ENCODE measurements around the gene SLC25A43.

DNA sequence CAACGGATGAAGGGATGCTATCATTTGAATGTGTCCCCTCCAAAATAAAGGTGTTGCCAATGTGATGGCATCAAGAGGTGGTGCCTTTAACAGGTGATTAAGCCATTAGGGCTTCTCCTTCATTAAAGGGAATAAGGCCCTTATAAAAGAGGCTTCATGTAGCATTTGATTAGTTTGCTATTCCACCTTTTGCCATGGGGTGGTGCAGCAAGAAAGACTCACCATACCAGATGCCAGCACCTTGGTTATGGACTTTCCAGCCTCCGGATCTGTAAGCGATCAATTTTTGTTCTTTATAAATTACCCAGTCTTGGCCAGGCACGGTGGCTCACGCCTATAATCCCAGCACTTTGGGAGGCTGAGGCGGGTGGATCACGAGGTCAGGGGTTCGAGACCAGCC, 7.9 kb upstream of the SLC25A43 start:
- TF ChIP-seq, protein P1, sequence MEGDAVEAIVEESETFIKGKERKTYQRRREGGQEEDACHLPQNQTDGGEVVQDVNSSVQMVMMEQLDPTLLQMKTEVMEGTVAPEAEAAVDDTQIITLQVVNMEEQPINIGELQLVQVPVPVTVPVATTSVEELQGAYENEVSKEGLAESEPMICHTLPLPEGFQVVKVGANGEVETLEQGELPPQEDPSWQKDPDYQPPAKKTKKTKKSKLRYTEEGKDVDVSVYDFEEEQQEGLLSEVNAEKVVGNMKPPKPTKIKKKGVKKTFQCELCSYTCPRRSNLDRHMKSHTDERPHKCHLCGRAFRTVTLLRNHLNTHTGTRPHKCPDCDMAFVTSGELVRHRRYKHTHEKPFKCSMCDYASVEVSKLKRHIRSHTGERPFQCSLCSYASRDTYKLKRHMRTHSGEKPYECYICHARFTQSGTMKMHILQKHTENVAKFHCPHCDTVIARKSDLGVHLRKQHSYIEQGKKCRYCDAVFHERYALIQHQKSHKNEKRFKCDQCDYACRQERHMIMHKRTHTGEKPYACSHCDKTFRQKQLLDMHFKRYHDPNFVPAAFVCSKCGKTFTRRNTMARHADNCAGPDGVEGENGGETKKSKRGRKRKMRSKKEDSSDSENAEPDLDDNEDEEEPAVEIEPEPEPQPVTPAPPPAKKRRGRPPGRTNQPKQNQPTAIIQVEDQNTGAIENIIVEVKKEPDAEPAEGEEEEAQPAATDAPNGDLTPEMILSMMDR (IDR thresholded peaks at IDR 0.05; ENCODE audit: low read length) = peak; percentile 25
- no peak for TF ChIP-seq EZH2 (optimal IDR thresholded peaks at IDR 0.05; ENCODE audit: low read depth, low read length)

Data from MM.1S (cell line).